PFSK-1 (cell line): ENCODE measurements around the gene NAALADL2.

Source experiments
- FOXP2 ChIP-seq: optimal IDR thresholded peaks from 2 replicates; pipeline ENCODE3; 2011; ENCODE audit warnings: borderline replicate concordance, control low read depth, inconsistent platforms; ENCODE audit not compliant: insufficient read depth; ENCODE audit errors: extremely low read length, extremely low read depth
- POLR2AphosphoS5 ChIP-seq: IDR thresholded peaks from 2 replicates; pipeline ENCODE4 v1.6.1; 2012; ENCODE audit warnings: low read depth, mild to moderate bottlenecking, control low read depth, low read length, moderate library complexity
- SIN3A ChIP-seq: IDR thresholded peaks from 2 replicates; pipeline ENCODE4 v1.6.1; 2012; ENCODE audit warnings: mild to moderate bottlenecking, low read length, moderate library complexity, borderline replicate concordance; ENCODE audit not compliant: insufficient read depth
- TAF1 ChIP-seq: IDR thresholded peaks from 2 replicates; pipeline ENCODE4 v1.6.1; 2012; ENCODE audit warnings: low read length, control low read depth, borderline replicate concordance; ENCODE audit not compliant: insufficient read depth
- TF ChIP-seq, protein P1 (sequence below), 2 experiments: IDR thresholded peaks; 2 replicates each; pipeline versions ENCODE4 v1.6.1 to v1.8.0; 2011 to 2012; ENCODE audit warnings: low read depth in 2 of 2, low read length in 2 of 2, control low read depth in 1 of 2, inconsistent platforms in 1 of 2, mild to moderate bottlenecking in 1 of 2, moderate library complexity in 1 of 2; ENCODE audit not compliant: insufficient read depth in 1 of 2

The NAALADL2 gene

DNA sequence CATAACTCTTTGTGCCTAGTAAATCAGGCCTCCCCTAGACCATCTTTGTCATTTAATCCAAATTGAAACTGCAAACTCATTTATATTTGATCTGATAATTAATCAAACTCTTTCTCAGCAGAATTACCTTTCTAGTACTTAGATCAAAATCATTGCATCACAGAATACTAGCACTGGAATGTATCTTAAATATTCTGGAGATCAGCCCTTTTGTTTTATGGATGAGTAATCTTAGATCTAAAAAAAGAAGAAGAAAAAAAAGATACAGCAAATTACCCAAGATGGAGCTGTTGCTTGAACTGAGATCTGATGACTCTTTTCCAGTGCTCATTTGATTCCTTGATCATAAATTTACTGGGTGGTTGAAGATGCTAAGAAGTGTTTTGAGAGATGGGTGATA lies 47.9 kb downstream of the NAALADL2 start:
- TF ChIP-seq, protein P1, sequence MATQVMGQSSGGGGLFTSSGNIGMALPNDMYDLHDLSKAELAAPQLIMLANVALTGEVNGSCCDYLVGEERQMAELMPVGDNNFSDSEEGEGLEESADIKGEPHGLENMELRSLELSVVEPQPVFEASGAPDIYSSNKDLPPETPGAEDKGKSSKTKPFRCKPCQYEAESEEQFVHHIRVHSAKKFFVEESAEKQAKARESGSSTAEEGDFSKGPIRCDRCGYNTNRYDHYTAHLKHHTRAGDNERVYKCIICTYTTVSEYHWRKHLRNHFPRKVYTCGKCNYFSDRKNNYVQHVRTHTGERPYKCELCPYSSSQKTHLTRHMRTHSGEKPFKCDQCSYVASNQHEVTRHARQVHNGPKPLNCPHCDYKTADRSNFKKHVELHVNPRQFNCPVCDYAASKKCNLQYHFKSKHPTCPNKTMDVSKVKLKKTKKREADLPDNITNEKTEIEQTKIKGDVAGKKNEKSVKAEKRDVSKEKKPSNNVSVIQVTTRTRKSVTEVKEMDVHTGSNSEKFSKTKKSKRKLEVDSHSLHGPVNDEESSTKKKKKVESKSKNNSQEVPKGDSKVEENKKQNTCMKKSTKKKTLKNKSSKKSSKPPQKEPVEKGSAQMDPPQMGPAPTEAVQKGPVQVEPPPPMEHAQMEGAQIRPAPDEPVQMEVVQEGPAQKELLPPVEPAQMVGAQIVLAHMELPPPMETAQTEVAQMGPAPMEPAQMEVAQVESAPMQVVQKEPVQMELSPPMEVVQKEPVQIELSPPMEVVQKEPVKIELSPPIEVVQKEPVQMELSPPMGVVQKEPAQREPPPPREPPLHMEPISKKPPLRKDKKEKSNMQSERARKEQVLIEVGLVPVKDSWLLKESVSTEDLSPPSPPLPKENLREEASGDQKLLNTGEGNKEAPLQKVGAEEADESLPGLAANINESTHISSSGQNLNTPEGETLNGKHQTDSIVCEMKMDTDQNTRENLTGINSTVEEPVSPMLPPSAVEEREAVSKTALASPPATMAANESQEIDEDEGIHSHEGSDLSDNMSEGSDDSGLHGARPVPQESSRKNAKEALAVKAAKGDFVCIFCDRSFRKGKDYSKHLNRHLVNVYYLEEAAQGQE (IDR thresholded peaks at IDR 0.05; ENCODE audit: insufficient read depth in 1 of 2, low read depth in 2 of 2, low read length in 2 of 2): no peak
- TF ChIP-seq FOXP2: no peak
- TF ChIP-seq POLR2AphosphoS5: no peak
- no peak for TF ChIP-seq TAF1
- no peak for TF ChIP-seq SIN3A

DNA sequence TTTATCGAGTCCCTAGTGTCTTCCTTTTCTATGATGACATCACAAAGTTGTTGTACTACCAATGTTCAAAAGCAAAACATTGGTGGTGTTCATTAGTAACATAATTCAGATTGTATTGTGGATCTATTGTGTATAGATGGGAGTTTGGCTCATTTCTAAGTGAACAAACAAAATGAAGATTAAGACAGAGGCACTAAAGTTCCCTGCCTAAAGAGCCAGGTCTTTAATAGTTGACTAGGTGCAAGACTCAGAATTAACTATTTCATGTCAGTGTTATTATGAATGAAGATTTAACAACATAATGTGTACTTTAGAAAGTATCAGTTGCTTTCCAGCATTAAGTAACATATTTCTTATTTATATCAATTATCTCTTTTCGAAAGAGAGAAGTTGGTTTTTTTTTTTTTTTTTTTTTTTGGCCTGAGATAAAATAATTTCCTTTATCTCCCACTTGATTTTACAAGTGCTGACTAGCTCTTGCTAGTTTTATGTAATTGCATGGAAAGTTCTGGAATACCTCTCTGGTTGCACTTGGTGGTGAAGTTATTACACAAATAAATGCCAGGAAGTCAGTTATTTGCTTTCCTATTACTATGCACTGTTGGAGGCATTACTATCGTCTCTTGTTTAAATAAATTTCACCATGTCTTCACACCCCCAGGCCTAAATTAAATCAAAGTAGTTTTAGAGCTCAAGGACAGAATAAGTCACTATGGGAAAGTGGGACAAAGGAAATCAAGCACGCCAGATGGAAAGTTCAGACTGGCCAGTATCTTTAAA lies 48.7 kb downstream of the NAALADL2 start:
- TF ChIP-seq POLR2AphosphoS5 (no peak), FOXP2 (no peak), TAF1 (no peak), SIN3A (no peak)
- TF ChIP-seq, protein P1 (IDR thresholded peaks at IDR 0.05; ENCODE audit: insufficient read depth in 1 of 2, low read depth in 2 of 2, low read length in 2 of 2): no peak

DNA sequence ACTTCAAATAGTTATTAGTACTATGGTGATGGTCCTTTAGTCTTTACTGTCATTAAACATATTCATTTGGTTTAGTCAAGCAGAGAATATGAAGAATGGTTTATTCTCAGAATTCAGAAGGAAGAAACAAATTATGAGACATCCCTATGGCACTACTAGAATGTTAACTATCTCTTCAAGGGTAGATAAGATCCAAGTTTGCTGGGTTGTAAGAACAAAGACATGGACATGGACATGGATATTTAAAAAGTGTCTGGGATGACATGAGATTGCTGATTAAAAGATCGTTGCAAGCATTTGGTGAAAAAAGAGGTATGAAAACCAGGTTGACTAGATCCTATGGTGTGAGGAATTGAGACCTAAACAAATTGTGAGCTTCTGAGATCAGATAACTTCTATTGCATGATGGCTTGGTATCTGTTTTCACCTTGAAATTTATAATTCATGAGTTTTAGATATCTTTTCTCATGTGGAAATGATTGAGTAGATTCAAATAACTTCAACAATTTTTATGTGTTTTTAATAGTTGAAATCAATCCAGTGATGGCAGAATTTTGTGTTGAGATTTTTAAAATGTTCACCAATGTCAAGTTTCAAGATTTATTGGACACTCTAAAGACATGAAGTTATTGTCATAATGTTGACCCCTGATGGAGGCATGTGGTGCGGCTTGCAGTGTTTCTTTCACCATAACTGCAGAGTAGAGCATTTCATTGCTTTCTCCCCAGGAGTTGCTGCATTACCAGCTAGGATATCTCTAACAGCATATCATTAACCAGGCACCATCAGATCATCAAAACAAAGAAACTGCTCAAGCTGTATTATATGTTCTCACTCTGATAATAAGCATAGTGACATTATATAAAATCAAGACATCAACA lies 72.6 kb downstream of the NAALADL2 start:
- TF ChIP-seq POLR2AphosphoS5 (no peak), SIN3A (no peak), FOXP2 (no peak), TAF1 (no peak)
- TF ChIP-seq, protein P1 (IDR thresholded peaks at IDR 0.05; ENCODE audit: insufficient read depth in 1 of 2, low read depth in 2 of 2, low read length in 2 of 2): no peak

DNA sequence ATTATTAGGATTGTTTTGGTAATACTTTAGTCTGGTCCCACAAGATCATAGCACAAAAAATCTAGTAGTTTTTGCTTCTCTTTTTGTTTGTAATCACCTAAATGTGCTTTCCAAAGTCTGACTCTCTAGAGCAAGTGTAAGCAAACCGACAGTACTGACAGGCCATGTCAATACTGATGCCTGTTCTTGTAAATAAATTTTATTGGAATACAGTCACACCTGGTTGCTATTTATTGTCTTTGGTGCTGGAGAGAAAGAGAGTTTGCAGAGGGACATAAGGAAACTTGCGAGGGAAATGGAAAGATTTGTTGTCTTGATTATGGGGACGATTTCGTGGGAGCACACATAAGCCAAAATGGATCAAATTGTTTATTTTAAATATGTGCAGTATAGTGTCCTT lies 77.5 kb downstream of the NAALADL2 start:
- TF ChIP-seq TAF1 (no peak), FOXP2 (no peak), SIN3A (no peak), POLR2AphosphoS5 (no peak)
- TF ChIP-seq, protein P1 (IDR thresholded peaks at IDR 0.05; ENCODE audit: insufficient read depth in 1 of 2, low read depth in 2 of 2, low read length in 2 of 2): no peak
